SK-N-SH treated with all-trans-retinoic acid at 6 μM for 48 hours (cell line): ENCODE data around the gene CDK10.

Experiments
- ATAC-seq: fragments of 200-7000 bp; cut with Tn5 transposase; 3 replicates; pipeline ENCODE4 v1.9.1; 2020; ENCODE audit warnings: mild to moderate bottlenecking, moderate library complexity
- ARNTL ChIP-seq: fragments of 450-650 bp; formaldehyde crosslinking; IDR thresholded peaks from 2 replicates; pipeline ENCODE4 v1.5.0; 2020; ENCODE audit warnings: low read depth, mild to moderate bottlenecking, moderate library complexity, borderline replicate concordance
- BACH2 ChIP-seq: fragments of 250-450 bp; sonication (Bioruptor Pico); IDR thresholded peaks from 2 replicates; pipeline ENCODE4 v1.9.0; 2021; ENCODE audit warnings: mild to moderate bottlenecking, borderline replicate concordance
- CREB5 ChIP-seq: fragments of 250-450 bp; sonication (Bioruptor Pico); IDR thresholded peaks from 2 replicates; pipeline ENCODE4 v1.5.1; 2020; ENCODE audit warnings: low read depth, mild to moderate bottlenecking, moderate library complexity
- CSRNP3 ChIP-seq: fragments of 250-450 bp; sonication (Bioruptor Pico); IDR thresholded peaks from 2 replicates; pipeline ENCODE4 v1.5.1; 2021; ENCODE audit warnings: mild to moderate bottlenecking, moderate library complexity
- ESRRG ChIP-seq: fragments of 250-450 bp; sonication (Bioruptor Pico); IDR thresholded peaks from 2 replicates; pipeline ENCODE4 v1.6.1; 2021; ENCODE audit warnings: mild to moderate bottlenecking
- GLIS3 ChIP-seq: fragments of 250-450 bp; sonication (Bioruptor Pico); IDR thresholded peaks from 2 replicates; pipeline ENCODE4 v1.5.0; 2020; ENCODE audit warnings: mild to moderate bottlenecking, moderate library complexity
- OSR1 ChIP-seq: fragments of 250-450 bp; sonication (Bioruptor Pico); IDR thresholded peaks from 2 replicates; pipeline ENCODE4 v1.8.0; 2022; ENCODE audit warnings: moderate library complexity, mild to moderate bottlenecking, inconsistent platforms
- PATZ1 ChIP-seq: fragments of 250-450 bp; sonication (Bioruptor Pico); IDR thresholded peaks from 2 replicates; pipeline ENCODE4 v1.8.0; 2020; ENCODE audit warnings: mild to moderate bottlenecking, moderate library complexity, borderline replicate concordance
- POU6F1 ChIP-seq: fragments of 250-450 bp; sonication (Bioruptor Pico); IDR thresholded peaks from 2 replicates; pipeline ENCODE4 v1.8.0; 2021; ENCODE audit warnings: low read depth, mild to moderate bottlenecking, moderate library complexity, borderline replicate concordance
- PPARA ChIP-seq: fragments of 250-450 bp; sonication (Bioruptor Pico); IDR thresholded peaks from 2 replicates; pipeline ENCODE4 v1.5.0; 2020; ENCODE audit warnings: mild to moderate bottlenecking, borderline replicate concordance
- SNAI2 ChIP-seq: fragments of 250-450 bp; sonication (Bioruptor Pico); IDR thresholded peaks from 2 replicates; pipeline ENCODE4 v1.5.0; 2020; ENCODE audit warnings: mild to moderate bottlenecking, moderate library complexity
- TCF4 ChIP-seq: fragments of 250-450 bp; sonication (Bioruptor Pico); IDR thresholded peaks from 2 replicates; pipeline ENCODE4 v1.8.0; 2021; ENCODE audit warnings: mild to moderate bottlenecking, moderate library complexity, borderline replicate concordance
- TOX ChIP-seq: fragments of 250-450 bp; sonication (Bioruptor Pico); IDR thresholded peaks from 2 replicates; pipeline ENCODE4 v1.8.0; 2021; ENCODE audit warnings: mild to moderate bottlenecking, moderate library complexity, borderline replicate concordance
- TSHZ2 ChIP-seq: fragments of 250-450 bp; sonication (Bioruptor Pico); IDR thresholded peaks from 2 replicates; pipeline ENCODE4 v1.5.0; 2020; ENCODE audit warnings: mild to moderate bottlenecking, moderate library complexity
- ZFP3 ChIP-seq: fragments of 250-450 bp; sonication (Bioruptor Pico); IDR thresholded peaks from 2 replicates; pipeline ENCODE4 v1.5.0; 2020; ENCODE audit warnings: mild to moderate bottlenecking, moderate library complexity
- ZNF565 ChIP-seq: fragments of 450-650 bp; formaldehyde crosslinking; conservative IDR thresholded peaks from 2 replicates; pipeline ENCODE4 v1.5.0; 2020; ENCODE audit warnings: low read depth, mild to moderate bottlenecking, moderate library complexity
- ZNF70 ChIP-seq: fragments of 450-650 bp; formaldehyde crosslinking; IDR thresholded peaks from 2 replicates; pipeline ENCODE4 v1.5.0; 2020; ENCODE audit warnings: mild to moderate bottlenecking, moderate library complexity
- ZNF8 ChIP-seq: fragments of 450-650 bp; formaldehyde crosslinking; IDR thresholded peaks from 2 replicates; pipeline ENCODE4 v1.5.0; 2020; ENCODE audit warnings: mild to moderate bottlenecking, moderate library complexity

Gene CDK10

GRCh38 chr16:89704281-89704680 lies 17.8 kb downstream of the CDK10 start:
- no peak for ATAC-seq
- no peak for TF ChIP-seq POU6F1 (CRISPR knock-in tag)
- no peak for TF ChIP-seq ZFP3
- TF ChIP-seq TSHZ2 (CRISPR knock-in tag): no peak
- TF ChIP-seq ZNF8 (CRISPR knock-in tag): no peak
- TF ChIP-seq TOX (CRISPR knock-in tag): no peak
- no peak for TF ChIP-seq BACH2
- no peak for TF ChIP-seq ESRRG (CRISPR knock-in tag)
- no peak for TF ChIP-seq TCF4 (CRISPR knock-in tag)

- no peak for TF ChIP-seq CREB5 (CRISPR knock-in tag)
- TF ChIP-seq SNAI2 (CRISPR knock-in tag): no peak
- no peak for TF ChIP-seq PATZ1 (CRISPR knock-in tag)
- no peak for TF ChIP-seq ESRRG (CRISPR knock-in tag)
- no peak for TF ChIP-seq OSR1
- no peak for TF ChIP-seq ZNF70 (CRISPR knock-in tag)
- no peak for TF ChIP-seq TSHZ2 (CRISPR knock-in tag)
- no peak for TF ChIP-seq ZNF8 (CRISPR knock-in tag)
- no peak for TF ChIP-seq CSRNP3 (CRISPR knock-in tag)
- TF ChIP-seq ZNF565 (CRISPR knock-in tag): no peak
- no peak for TF ChIP-seq ARNTL
- TF ChIP-seq ZFP3: no peak
- TF ChIP-seq TCF4 (CRISPR knock-in tag): no peak
- no peak for TF ChIP-seq PPARA (CRISPR knock-in tag)
- TF ChIP-seq GLIS3 (CRISPR knock-in tag): no peak
- ATAC-seq: no peak
These were observed 18.5 kb downstream of the CDK10 start for GRCh38 chr16:89705006-89705405.
